OCI-LY1 (cell line): ENCODE measurements around the gene DPF3.

Source experiments
- H2AFZ ChIP-seq: fragments of 200-600 bp; sonication (generic), shearing (Covaris generic); 2 replicates; pipeline ENCODE4 v1.6.0; 2014; ENCODE audit warnings: antibody characterized with exemption, mild to moderate bottlenecking, low read length
- H3F3A ChIP-seq: fragments of 200-600 bp; sonication (generic), shearing (Covaris generic); 2 replicates; pipeline ENCODE4 v1.6.0; 2014; ENCODE audit warnings: mild to moderate bottlenecking, antibody characterized with exemption, low read length, moderate library complexity; ENCODE audit not compliant: insufficient read depth
- H3K27ac ChIP-seq: fragments of 200-600 bp; sonication (generic); 2 replicates; pipeline ENCODE4 v1.5.1; 2014; ENCODE audit warnings: low read length, mixed run types, mild to moderate bottlenecking, low read depth; ENCODE audit not compliant: poor library complexity, severe bottlenecking
- H3K27me3 ChIP-seq: fragments of 200-600 bp; sonication (generic); 2 replicates; pipeline ENCODE4 v1.6.0; 2014; ENCODE audit warnings: antibody characterized with exemption, mild to moderate bottlenecking, low read length, moderate library complexity; ENCODE audit not compliant: insufficient read depth
- H3K36me3 ChIP-seq: fragments of 200-600 bp; sonication (generic); 2 replicates; pipeline ENCODE4 v1.6.1; 2014; ENCODE audit warnings: mild to moderate bottlenecking, antibody characterized with exemption, low read length, moderate library complexity, mixed read lengths; ENCODE audit not compliant: insufficient read depth
- H3K4me1 ChIP-seq: fragments of 200-600 bp; sonication (generic); 2 replicates; pipeline ENCODE4 v1.5.1; 2014; ENCODE audit warnings: mild to moderate bottlenecking, low read length, moderate library complexity; ENCODE audit not compliant: insufficient read depth, severe bottlenecking
- H3K4me2 ChIP-seq: fragments of 200-600 bp; sonication (generic), shearing (Covaris generic); 2 replicates; pipeline ENCODE4 v1.6.1; 2014; ENCODE audit warnings: low read length
- H3K4me3 ChIP-seq: fragments of 200-600 bp; sonication (generic); 2 replicates; pipeline ENCODE4 v1.5.1; 2014; ENCODE audit warnings: low read length, low read depth, mild to moderate bottlenecking, mixed read lengths; ENCODE audit not compliant: poor library complexity, severe bottlenecking
- H3K79me2 ChIP-seq: fragments of 200-600 bp; shearing (Covaris generic); 2 replicates; pipeline ENCODE4 v1.6.1; 2016; ENCODE audit warnings: mixed run types, low read length, mixed read lengths; ENCODE audit not compliant: insufficient read depth
- H3K9ac ChIP-seq: fragments of 200-600 bp; sonication (generic), shearing (Covaris generic); 2 replicates; pipeline ENCODE4 v1.6.1; 2014; ENCODE audit warnings: mild to moderate bottlenecking, low read length, mixed read lengths
- H3K9me2 ChIP-seq: fragments of 200-600 bp; sonication (generic), shearing (Covaris generic); 2 replicates; pipeline ENCODE4 v1.6.1; 2014; ENCODE audit warnings: low read depth, mild to moderate bottlenecking, low read length, mixed read lengths
- H3K9me3 ChIP-seq: fragments of 200-600 bp; shearing (Covaris generic); 2 replicates; pipeline ENCODE4 v1.6.1; 2014; ENCODE audit warnings: low read length, mixed read lengths
- H4K20me1 ChIP-seq: fragments of 200-600 bp; sonication (generic), shearing (Covaris generic); 2 replicates; pipeline ENCODE4 v1.6.0; 2016; ENCODE audit warnings: mild to moderate bottlenecking, low read length; ENCODE audit not compliant: insufficient read depth
- CTCF ChIP-seq: fragments of 200-600 bp; sonication (generic), shearing (Covaris generic); IDR thresholded peaks from 2 replicates; pipeline ENCODE4 v1.5.1; 2017; ENCODE audit warnings: mild to moderate bottlenecking, antibody characterized with exemption, low read length, moderate library complexity, mixed read lengths
- EZH2 ChIP-seq: fragments of 200-600 bp; sonication (generic), shearing (Covaris generic); IDR thresholded peaks from 2 replicates; pipeline ENCODE4 v1.8.0; 2017; ENCODE audit warnings: borderline replicate concordance, mixed run types, mild to moderate bottlenecking, antibody characterized with exemption, low read length, moderate library complexity, mixed read lengths

The DPF3 gene

GRCh38 chr14:72686101-72686500, 207.8 kb downstream of the DPF3 start:
- H2AFZ ChIP-seq = no peak overlapping the region
- H4K20me1 ChIP-seq = no peaks in the 10 kb centered on the region
- H3K27me3 ChIP-seq = 0 out of 2 replicates have a peak, but pooled peaks cover 3% of the 10 kb centered on the region
- H3K36me3 ChIP-seq = no peaks in the 10 kb centered on the region
- H3F3A ChIP-seq = no peaks in the 10 kb centered on the region
- no peaks in the 10 kb centered on the region for H3K9me2 ChIP-seq
- H3K79me2 ChIP-seq = no peaks in the 10 kb centered on the region
- no peak overlapping the region for H3K4me3 ChIP-seq
- TF ChIP-seq CTCF (no peak), EZH2 (no peak)
- no peak overlapping the region for H3K4me2 ChIP-seq
- no peak overlapping the region for H3K27ac ChIP-seq
- no peaks in the 10 kb centered on the region for H3K9me3 ChIP-seq
- no peaks in the 10 kb centered on the region for H3K4me1 ChIP-seq
- H3K9ac ChIP-seq = no peak overlapping the region

GRCh38 chr14:72685456-72685855, 208.4 kb downstream of the DPF3 start:
- TF ChIP-seq EZH2 (no peak), CTCF (no peak)
- no peak overlapping the region for H3K27ac ChIP-seq

GRCh38 chr14:72683787-72684186, 210.1 kb downstream of the DPF3 start:
- Histone ChIP-seq H3K4me2 (no peak overlapping the region), H3K9ac (no peak overlapping the region), H3K4me1 (no peaks in the 10 kb centered on the region), H3K9me2 (no peaks in the 10 kb centered on the region), H2AFZ (no peak overlapping the region), H4K20me1 (no peaks in the 10 kb centered on the region), H3K27me3 (0 out of 2 replicates have a peak, but pooled peaks cover 3% of the 10 kb centered on the region), H3K27ac (no peak overlapping the region), H3K4me3 (no peak overlapping the region), H3K79me2 (no peaks in the 10 kb centered on the region), H3F3A (no peaks in the 10 kb centered on the region), H3K9me3 (no peaks in the 10 kb centered on the region), H3K36me3 (no peaks in the 10 kb centered on the region)
- TF ChIP-seq EZH2 (no peak), CTCF (no peak)

More at GRCh38 chr14:72685456-72685855, 208.4 kb downstream of the DPF3 start:
- H3K9ac ChIP-seq = no peak overlapping the region
- H3K36me3 ChIP-seq = no peaks in the 10 kb centered on the region
- no peaks in the 10 kb centered on the region for H4K20me1 ChIP-seq
- H3K9me2 ChIP-seq = no peaks in the 10 kb centered on the region
- H3K9me3 ChIP-seq = no peaks in the 10 kb centered on the region
- no peaks in the 10 kb centered on the region for H3F3A ChIP-seq
- H2AFZ ChIP-seq = no peak overlapping the region
- H3K4me1 ChIP-seq = no peaks in the 10 kb centered on the region
- no peak overlapping the region for H3K4me3 ChIP-seq
- H3K4me2 ChIP-seq = no peak overlapping the region
- H3K79me2 ChIP-seq = no peaks in the 10 kb centered on the region
- 0 out of 2 replicates have a peak, but pooled peaks cover 3% of the 10 kb centered on the region for H3K27me3 ChIP-seq
